GM19351 (cell line): ENCODE measurements around the gene UNC5B.

Experiments
- ATAC-seq: cut with Tn5 transposase; IDR thresholded peaks from one replicate; pipeline ENCODE4 v1.9.1; 2021; ENCODE audit warnings: mild to moderate bottlenecking, moderate library complexity; ENCODE audit not compliant: unreplicated experiment

UNC5B gene

GRCh38 chr10:71253981-71254818 lies 41.8 kb downstream of the UNC5B start:
- ATAC-seq: no peak

GRCh38 chr10:71254834-71255549 lies 42.6 kb downstream of the UNC5B start:
- no peak for ATAC-seq

- no peak for ATAC-seq
Observed at GRCh38 chr10:71255550-71255807, 43.1 kb downstream of the UNC5B start.

- no peak for ATAC-seq
Observed at GRCh38 chr10:71255808-71256660, 43.7 kb downstream of the UNC5B start.

- no peak for ATAC-seq
Observed at GRCh38 chr10:71256661-71257318, 44.4 kb downstream of the UNC5B start.

GRCh38 chr10:71257319-71257997 lies 45.1 kb downstream of the UNC5B start:
- no peak for ATAC-seq

GRCh38 chr10:71258046-71258445 lies 45.7 kb downstream of the UNC5B start:
- ATAC-seq: no peak

GRCh38 chr10:71258446-71259145 lies 46.2 kb downstream of the UNC5B start:
- ATAC-seq: no peak

GRCh38 chr10:71259282-71259681 lies 46.9 kb downstream of the UNC5B start:
- no peak for ATAC-seq

GRCh38 chr10:71259815-71260501 lies 47.6 kb downstream of the UNC5B start:
- ATAC-seq: no peak

GRCh38 chr10:71260622-71261325 lies 48.4 kb downstream of the UNC5B start:
- ATAC-seq: no peak

GRCh38 chr10:71262027-71262426 lies 49.7 kb downstream of the UNC5B start:
- ATAC-seq: no peak

- ATAC-seq: no peak
Observed at GRCh38 chr10:71262817-71263216, 50.4 kb downstream of the UNC5B start.

- ATAC-seq: no peak
Observed at GRCh38 chr10:71263376-71263775, 51.0 kb downstream of the UNC5B start.

- no peak for ATAC-seq
Observed at GRCh38 chr10:71264345-71265200, 52.2 kb downstream of the UNC5B start.

- ATAC-seq: no peak
Observed at GRCh38 chr10:71265201-71265575, 52.8 kb downstream of the UNC5B start.

- ATAC-seq: no peak
Observed at GRCh38 chr10:71265618-71266146, 53.3 kb downstream of the UNC5B start.
